Vagina (tissue), 2 donors: Measurements from ENCODE around the gene ARMH3. TPM values are rescaled to one million over a fixed set of nuclear protein-coding genes. Genes with fewer than 3 reads are reported as not detected.

Experiments
- DNase-seq, 2 donors: peaks; one replicate each; pipeline ENCODE4 v3.0.0-alpha.2; 2017; ENCODE audit errors: extremely low spot score in 2 of 2
- H3K27ac ChIP-seq: fragments of 200-600 bp; sonication (generic); one replicate; pipeline ENCODE4 v1.5.1; 2019
- H3K27me3 ChIP-seq: fragments of 200-600 bp; sonication (generic); one replicate; pipeline ENCODE4 v1.5.1; 2019
- H3K36me3 ChIP-seq, 2 donors: fragments of 200-600 bp; sonication (generic); one replicate each; pipeline ENCODE4 v1.5.1; 2017 to 2019
- H3K4me1 ChIP-seq: fragments of 200-600 bp; sonication (generic); one replicate; pipeline ENCODE4 v1.5.1; 2019
- H3K4me3 ChIP-seq, 2 donors: fragments of 200-600 bp; sonication (generic); 1 replicate in 1 of 2; 2 replicates in 1 of 2; pipeline ENCODE4 v1.5.1; 2016 to 2019
- H3K9me3 ChIP-seq: fragments of 200-600 bp; sonication (generic); one replicate; pipeline ENCODE4 v1.5.1; 2019
- POLR2A ChIP-seq, 2 donors: fragments of 450-650 bp; IDR thresholded peaks; one replicate each; pipeline ENCODE4 v1.6.1; 2017; ENCODE audit warnings: antibody characterized with exemption in 2 of 2, mild to moderate bottlenecking in 2 of 2, moderate library complexity in 2 of 2
- POLR2AphosphoS5 ChIP-seq, 2 donors: sonication (generic); formaldehyde crosslinking; IDR thresholded peaks; one replicate each; pipeline ENCODE4 v1.9.0; 2017; ENCODE audit warnings: antibody characterized with exemption in 2 of 2, mild to moderate bottlenecking in 2 of 2, low read depth in 1 of 2; ENCODE audit not compliant: insufficient read depth in 1 of 2
- intact Hi-C: fragments of 100-400 bp; cut with DNase I; formaldehyde crosslinking; loops from one replicate; pipeline ENCODE4 v1.15.1; 2023
- total RNA-seq: library from RNA; depleted of rRNA; stranded (reverse); fragments of >200 nt; gene quantifications from one replicate; pipeline ENCODE4 v1.2.3, GENCODE V29; 2016
- TF ChIP-seq, protein P1 (sequence below), 3 experiments: fragments of 450-650 bp in 2 of 3; fragments of 200-600 bp in 1 of 3; sonication (generic) in 1 of 3; IDR thresholded peaks; one replicate each; pipeline ENCODE4 v1.5.1; 2017 to 2019; ENCODE audit warnings: antibody characterized with exemption in 3 of 3, mild to moderate bottlenecking in 2 of 3, moderate library complexity in 2 of 3

Gene ARMH3
- total RNA-seq, 1 donor from 2014 or later = 26.5 TPM

DNA sequence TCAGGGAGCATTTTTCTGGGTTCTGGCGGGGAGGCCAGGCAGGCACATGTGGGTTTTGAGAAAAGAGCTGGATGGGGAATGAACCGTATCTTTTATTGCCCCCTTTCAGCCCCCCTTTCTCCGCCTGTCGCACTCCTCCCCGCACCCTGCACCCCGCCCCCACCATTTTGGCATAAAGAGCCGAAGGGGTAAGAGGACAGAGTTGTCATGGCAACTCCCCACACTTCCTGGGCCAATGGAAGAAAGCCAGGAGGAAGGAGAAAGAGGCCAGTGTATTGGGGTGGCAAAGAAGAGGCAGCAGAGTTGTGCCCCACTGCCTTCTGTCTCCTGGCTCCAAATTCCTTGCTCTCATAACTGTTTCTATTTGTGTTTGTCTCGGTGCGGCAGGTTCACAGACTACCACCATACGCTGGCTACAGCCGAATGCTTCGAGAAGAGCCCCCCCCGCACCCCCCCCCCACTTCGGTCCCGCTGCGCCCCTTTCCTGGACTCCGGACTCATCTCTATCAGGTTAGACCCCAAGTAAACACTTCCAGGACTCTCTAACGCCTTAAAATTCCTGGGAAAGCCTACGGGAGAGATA lies 215.8 kb downstream of the ARMH3 start:
- no peak for DNase-seq
- Histone ChIP-seq H3K4me1 (peaks cover 49% of the 10 kb centered on the region), H3K9me3 (no peaks in the 10 kb centered on the region), H3K36me3 (peaks cover 0 to 1% of the 10 kb centered on the region in 2 donors), H3K4me3 (peak overlapping the region; percentile 21 to 26), H3K27ac (no peak overlapping the region), H3K27me3 (no peaks in the 10 kb centered on the region)
- intact Hi-C loops = loop anchor here (10.0 kb wide), 1 partner anchor 165 kb away; no protein-coding TSS in a partner anchor
- TF ChIP-seq, protein P1, sequence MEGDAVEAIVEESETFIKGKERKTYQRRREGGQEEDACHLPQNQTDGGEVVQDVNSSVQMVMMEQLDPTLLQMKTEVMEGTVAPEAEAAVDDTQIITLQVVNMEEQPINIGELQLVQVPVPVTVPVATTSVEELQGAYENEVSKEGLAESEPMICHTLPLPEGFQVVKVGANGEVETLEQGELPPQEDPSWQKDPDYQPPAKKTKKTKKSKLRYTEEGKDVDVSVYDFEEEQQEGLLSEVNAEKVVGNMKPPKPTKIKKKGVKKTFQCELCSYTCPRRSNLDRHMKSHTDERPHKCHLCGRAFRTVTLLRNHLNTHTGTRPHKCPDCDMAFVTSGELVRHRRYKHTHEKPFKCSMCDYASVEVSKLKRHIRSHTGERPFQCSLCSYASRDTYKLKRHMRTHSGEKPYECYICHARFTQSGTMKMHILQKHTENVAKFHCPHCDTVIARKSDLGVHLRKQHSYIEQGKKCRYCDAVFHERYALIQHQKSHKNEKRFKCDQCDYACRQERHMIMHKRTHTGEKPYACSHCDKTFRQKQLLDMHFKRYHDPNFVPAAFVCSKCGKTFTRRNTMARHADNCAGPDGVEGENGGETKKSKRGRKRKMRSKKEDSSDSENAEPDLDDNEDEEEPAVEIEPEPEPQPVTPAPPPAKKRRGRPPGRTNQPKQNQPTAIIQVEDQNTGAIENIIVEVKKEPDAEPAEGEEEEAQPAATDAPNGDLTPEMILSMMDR (IDR thresholded peaks at IDR 0.05) = no peak
- TF ChIP-seq POLR2A (IDR thresholded peaks at IDR 0.05) = no peak
- TF ChIP-seq POLR2AphosphoS5 (IDR thresholded peaks at IDR 0.05; ENCODE audit: insufficient read depth in 1 of 2, low read depth in 1 of 2) = no peak

DNA sequence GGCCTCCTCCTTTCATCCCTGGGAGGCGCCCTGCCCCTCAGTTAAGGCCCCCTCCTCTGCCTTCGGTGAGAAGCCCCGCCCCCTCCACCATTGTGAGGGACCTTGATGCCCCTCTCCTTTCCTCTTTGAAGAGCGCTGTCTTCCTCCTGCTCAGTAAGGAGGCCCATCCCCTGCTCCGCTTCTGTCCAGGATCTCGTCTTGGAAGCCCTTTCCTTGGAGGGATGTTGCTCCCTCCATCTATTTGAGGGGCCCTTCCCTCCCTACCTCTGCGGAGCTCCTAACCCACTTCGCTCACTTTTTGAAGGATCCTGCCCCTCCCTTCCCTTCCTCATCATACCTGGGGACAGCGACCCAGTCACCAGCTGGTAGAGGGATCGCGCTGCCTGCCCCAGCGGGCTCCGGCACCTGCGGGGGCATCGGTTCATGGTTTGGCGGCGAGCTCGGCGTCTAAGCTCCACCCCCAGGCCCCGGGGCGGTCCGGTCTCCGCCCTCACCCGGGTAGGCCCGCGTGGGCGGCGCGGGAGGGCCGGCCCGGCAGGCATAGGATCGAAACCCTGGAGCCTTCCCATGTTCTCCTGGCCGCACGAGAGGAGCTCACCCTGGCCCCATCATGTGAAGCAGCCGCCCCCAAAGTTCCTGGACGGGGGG lies 216.4 kb downstream of the ARMH3 start:
- H3K4me1 ChIP-seq = peaks cover 49% of the 10 kb centered on the region
- intact Hi-C loops = loop anchor here (10.0 kb wide), 1 partner anchor 165 kb away; no protein-coding TSS in a partner anchor
- H3K4me3 ChIP-seq = peak overlapping the region; percentile 21 to 26

DNA sequence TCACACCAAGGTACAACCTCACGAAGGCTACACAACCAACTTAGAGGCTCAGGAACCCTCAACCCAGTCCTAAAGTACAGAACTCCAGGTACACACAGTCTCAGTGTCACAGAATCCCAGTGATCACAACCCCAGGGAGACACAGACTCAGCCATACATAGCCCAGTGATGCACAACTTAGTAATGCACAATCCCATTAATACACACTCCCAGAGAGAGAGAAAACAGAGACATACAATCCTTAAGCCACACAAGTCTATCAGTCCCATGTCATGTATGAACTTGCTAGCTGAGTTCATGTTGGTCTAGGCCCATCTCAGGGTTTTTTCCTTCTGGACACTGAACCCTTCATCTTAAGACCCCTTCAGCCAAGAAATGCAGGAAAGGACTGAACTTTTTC lies 217.0 kb downstream of the ARMH3 start:
- TF ChIP-seq POLR2AphosphoS5 (IDR thresholded peaks at IDR 0.05; ENCODE audit: insufficient read depth in 1 of 2, low read depth in 1 of 2) = no peak
- TF ChIP-seq POLR2A (IDR thresholded peaks at IDR 0.05) = no peak
- TF ChIP-seq, protein P1 (IDR thresholded peaks at IDR 0.05) = no peak
- Histone ChIP-seq H3K27ac (no peak overlapping the region), H3K27me3 (no peaks in the 10 kb centered on the region), H3K9me3 (no peaks in the 10 kb centered on the region), H3K36me3 (no peaks in the 10 kb centered on the region), H3K4me3 (no peak overlapping the region), H3K4me1 (peaks cover 47% of the 10 kb centered on the region)
- DNase-seq = no peak
- intact Hi-C loops = no loop called here

More for the DNA sequence above, 216.4 kb downstream of the ARMH3 start:
- no peaks in the 10 kb centered on the region for H3K36me3 ChIP-seq
- H3K27me3 ChIP-seq = no peaks in the 10 kb centered on the region
- no peak overlapping the region for H3K27ac ChIP-seq
- DNase-seq = no peak
- TF ChIP-seq POLR2A (IDR thresholded peaks at IDR 0.05) = no peak
- TF ChIP-seq, protein P1 (IDR thresholded peaks at IDR 0.05) = no peak
- TF ChIP-seq POLR2AphosphoS5 (IDR thresholded peaks at IDR 0.05; ENCODE audit: insufficient read depth in 1 of 2, low read depth in 1 of 2) = no peak
- H3K9me3 ChIP-seq = no peaks in the 10 kb centered on the region

DNA sequence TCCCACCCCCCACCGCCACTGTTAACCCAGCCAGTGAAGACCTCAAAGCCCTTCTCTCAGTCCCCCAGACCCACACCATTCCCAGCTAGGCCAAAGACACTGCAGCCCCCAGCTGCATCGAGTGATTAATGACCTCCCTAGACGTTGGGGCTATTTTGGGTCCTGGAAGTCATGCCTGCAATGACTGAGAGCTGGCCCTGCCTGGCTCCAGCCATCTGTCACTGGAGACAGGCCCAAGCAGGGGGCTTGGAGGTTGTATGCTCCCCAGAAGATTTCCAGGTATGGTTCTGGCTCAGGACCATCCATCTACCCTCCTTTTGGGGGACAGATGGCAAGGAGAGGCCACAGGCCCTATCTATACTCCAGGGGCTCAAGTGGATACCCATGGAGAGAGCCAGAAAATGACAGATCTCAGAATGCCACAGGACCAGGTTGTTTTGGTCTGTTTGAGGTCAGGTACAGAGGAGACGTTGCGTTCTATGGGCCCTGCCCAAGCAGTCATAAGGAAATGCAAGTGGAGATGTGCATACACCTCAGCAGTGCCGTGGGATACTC lies 217.5 kb downstream of the ARMH3 start:
- Histone ChIP-seq H3K27ac (no peak overlapping the region), H3K36me3 (no peaks in the 10 kb centered on the region), H3K4me3 (no peak overlapping the region), H3K4me1 (peaks cover 42% of the 10 kb centered on the region), H3K27me3 (no peaks in the 10 kb centered on the region), H3K9me3 (no peaks in the 10 kb centered on the region)
- no peak for DNase-seq
- TF ChIP-seq POLR2AphosphoS5 (IDR thresholded peaks at IDR 0.05; ENCODE audit: insufficient read depth in 1 of 2, low read depth in 1 of 2) = no peak
- no peak for TF ChIP-seq POLR2A (IDR thresholded peaks at IDR 0.05)
- TF ChIP-seq, protein P1 (IDR thresholded peaks at IDR 0.05) = no peak
- intact Hi-C loops = no loop called here

DNA sequence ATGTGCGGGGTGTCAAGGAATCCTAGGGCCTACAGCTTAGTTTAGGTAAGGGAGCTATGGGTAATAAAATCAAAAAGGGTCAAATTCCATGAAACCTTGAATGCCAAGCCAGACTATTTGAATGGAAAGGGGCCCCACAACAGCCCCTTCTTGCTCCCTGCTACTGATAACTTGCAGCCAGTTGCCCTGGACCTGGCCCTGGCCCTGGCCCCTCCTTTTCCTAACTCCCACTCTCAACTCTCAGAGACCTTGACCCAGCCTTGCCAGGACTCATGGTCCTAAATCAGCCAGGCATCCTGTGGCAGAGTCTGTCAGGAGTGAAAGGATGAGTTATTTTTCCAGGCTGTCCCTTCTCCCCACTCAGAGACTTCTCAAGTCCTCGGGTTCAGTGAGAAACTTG lies 218.2 kb downstream of the ARMH3 start:
- intact Hi-C loops = no loop called here
- no peak for DNase-seq
- no peak for TF ChIP-seq POLR2A (IDR thresholded peaks at IDR 0.05)
- TF ChIP-seq, protein P1 (IDR thresholded peaks at IDR 0.05) = no peak
- no peak for TF ChIP-seq POLR2AphosphoS5 (IDR thresholded peaks at IDR 0.05; ENCODE audit: insufficient read depth in 1 of 2, low read depth in 1 of 2)
- H3K27me3 ChIP-seq = no peaks in the 10 kb centered on the region
- no peak overlapping the region for H3K27ac ChIP-seq
- H3K36me3 ChIP-seq = no peaks in the 10 kb centered on the region
- no peaks in the 10 kb centered on the region for H3K9me3 ChIP-seq
- no peak overlapping the region for H3K4me3 ChIP-seq
- H3K4me1 ChIP-seq = peaks cover 41% of the 10 kb centered on the region
